ENCODE results near the gene TSFM.
A peak's percentile ranks its signal among the peaks of the same experiment; 100 is the strongest.

Gene TSFM

DNA sequence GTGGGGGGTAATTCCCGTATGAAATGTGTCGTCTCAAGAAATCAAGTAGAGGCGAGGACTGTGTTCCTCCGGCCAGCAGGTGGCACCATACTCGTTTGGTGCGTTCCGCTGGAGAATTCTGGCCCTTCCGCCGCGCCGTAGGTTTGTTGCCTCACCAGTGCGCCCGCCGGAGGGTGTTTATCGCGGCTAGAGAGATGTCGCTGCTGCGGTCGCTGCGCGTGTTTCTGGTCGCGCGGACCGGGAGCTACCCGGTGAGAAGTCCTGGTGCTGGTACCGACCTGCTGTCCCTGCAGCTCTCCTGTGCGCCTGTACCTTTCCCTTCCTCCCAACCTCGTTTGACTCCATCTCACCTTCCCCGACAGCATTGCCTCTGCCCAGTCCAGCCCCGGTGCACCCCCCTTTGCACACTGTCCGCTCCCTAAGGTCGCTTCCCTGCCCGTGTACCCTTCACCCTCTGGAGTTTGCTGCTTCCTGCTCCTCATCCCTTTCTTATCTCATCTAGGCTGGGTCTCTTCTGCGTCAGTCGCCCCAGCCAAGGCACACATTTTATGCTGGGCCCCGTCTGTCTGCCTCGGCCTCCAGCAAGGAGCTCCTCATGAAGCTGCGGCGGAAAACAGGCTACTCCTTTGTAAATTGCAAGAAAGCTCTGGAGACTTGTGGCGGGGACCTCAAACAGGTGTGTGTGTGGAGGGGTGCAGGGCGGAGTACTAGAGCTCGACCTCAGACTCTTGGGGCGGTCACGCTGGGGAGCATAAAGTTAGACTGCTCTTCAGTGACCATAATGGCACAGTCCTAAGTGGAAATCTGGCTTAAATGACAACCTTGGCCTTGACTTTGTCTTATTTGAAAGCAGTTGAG, at the start of gene TSFM:
TSFM (plus strand) TSS at position 180 of the 858 bp plus-strand sequence; CDS start at position 195, 15 bp downstream.
- peak; percentile 100 for DNase-seq

DNA sequence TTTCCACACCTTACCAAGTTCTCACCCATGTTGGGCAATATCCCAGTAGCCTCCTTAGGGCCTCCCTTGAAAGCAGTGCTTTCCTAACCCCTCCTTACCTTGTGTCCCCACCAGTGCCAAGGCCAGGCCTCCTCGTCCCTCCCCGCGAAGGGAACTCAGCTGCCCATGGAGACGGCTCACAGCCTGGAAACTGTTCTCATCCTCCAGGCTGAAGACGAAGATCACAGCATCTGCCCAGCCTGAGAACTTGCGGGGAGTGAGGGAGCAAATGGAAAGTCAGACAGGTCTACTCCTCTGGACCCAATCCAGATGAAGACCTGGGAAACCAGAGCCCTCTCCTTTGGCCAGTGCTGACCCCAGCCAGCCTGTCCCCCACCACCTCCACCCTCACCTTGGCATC, 48.7 kb upstream of the TSFM start:
- DNase-seq: no peak

- DNase-seq: no peak
Observed at GRCh38 chr12:57734591-57734990, 48.0 kb upstream of the TSFM start.

- no peak for DNase-seq
Observed at GRCh38 chr12:57735198-57735855, 47.3 kb upstream of the TSFM start.

DNA sequence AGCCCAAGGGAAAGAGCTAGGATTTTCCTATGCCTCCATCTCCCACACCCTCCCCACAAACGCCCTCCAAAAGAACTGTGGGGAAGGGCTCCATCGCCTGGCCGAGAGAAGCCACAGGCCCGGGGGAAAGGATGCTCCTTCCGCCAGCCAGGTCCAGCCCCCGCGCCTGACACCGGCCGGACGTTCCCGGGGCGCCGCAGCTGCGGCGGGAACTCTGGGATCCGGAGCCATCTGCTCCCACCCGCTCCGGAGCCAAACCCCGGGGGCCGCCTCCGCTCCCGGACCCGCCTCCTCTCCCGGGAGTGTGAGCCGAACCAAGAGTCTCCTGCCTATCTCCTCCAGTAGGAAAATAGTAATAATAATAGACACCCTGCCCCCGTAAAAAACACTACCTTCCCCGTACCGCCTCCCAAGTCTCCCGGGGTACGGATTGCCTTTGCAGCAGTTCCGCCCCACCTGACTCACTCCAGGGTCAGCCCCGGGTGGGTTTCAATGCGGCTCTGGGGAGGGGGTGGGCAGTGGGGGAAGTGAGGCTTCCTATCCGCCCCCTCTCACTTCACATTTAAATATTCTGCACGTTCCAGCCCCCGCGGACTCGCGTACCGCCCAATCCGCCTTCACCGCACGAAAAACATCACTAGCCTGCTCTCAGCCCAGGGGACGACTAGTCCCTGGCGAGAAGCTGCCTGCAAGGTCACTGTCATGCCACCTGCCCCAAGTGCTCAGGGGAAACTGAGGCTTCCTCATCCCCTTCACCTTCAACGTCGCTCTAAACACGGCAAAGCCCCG, 46.4 kb upstream of the TSFM start:
- no peak for DNase-seq

GRCh38 chr12:57736741-57737466, 45.7 kb upstream of the TSFM start:
- DNase-seq: no peak

GRCh38 chr12:57737467-57738460, 44.8 kb upstream of the TSFM start:
- DNase-seq: no peak

- DNase-seq: no peak
Observed at GRCh38 chr12:57738661-57739237, 43.8 kb upstream of the TSFM start, which contains the start of gene AGAP2. Gene AGAP2, minus strand, starts transcription at chr12:57738742. Its CDS starts 496 bp downstream, at chr12:57738246.

- no peak for DNase-seq
Observed at GRCh38 chr12:57739387-57739786, 43.2 kb upstream of the TSFM start.

GRCh38 chr12:57739914-57740538, 42.6 kb upstream of the TSFM start:
- no peak for DNase-seq

GRCh38 chr12:57740656-57741412, 41.8 kb upstream of the TSFM start:
- no peak for DNase-seq

DNA sequence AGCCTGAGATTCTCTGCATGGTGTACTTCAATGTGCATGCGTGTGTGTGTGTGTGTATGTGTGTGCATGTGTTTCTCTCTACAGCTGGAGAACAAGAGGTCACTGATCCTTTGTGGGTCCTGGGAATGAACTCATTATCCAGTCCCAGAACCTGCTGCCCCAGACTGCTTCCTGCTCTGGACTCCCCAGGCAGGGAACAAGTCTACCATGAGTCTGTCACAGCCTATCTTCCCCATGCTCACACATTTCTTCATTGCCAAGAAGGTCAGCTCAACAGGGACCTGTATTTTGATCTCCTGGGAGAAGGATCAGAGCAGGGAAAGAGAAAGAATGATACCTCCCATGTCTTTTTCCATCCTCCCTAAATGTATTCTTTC, 41.2 kb upstream of the TSFM start:
- no peak for DNase-seq

- DNase-seq: no peak
Observed at GRCh38 chr12:57741844-57742738, 40.5 kb upstream of the TSFM start.

GRCh38 chr12:57743769-57744168, 38.8 kb upstream of the TSFM start:
- DNase-seq: no peak

DNA sequence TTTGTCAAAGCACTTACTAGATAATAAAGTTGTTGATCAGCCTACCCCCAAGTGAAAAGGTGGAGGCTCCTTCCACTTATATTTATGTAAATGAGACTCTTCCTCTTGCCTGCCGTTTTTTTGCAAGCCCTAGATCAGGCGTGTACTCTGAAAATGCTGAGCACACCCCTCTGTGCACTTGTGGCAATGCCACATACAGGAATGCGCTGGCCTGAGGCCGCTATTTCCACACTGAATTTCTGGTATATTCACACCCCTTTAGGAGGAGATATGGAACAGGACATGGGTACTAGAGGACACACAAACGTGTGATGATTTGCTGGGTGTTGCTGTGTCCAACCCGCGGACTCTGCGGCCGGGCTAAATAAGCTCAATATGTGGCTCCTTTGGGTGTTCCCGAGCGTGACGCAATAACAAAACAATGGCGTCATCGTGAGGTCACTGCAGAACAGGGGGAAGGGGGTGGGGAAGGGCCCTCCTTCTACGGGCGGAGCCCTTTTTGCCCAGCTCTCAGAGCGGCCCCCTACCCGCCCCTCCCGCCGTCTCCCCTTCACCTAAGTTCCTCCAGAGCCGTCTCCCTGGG, 38.3 kb upstream of the TSFM start:
- peak; percentile 100 for DNase-seq

GRCh38 chr12:57744777-57745484, 37.7 kb upstream of the TSFM start, which contains the start of gene TSPAN31:
Gene TSPAN31, plus strand, starts transcription at chr12:57745039. Its CDS starts 116 bp downstream, at chr12:57745155.
- DNase-seq: peak; percentile 100

GRCh38 chr12:57745485-57745881, 37.1 kb upstream of the TSFM start:
- DNase-seq: peak; percentile 97

Data from GOT3 (cell line).